ENCODE data around the gene ATP6V1B1. TPM values are rescaled to one million over a fixed set of nuclear protein-coding genes. Genes with fewer than 3 reads are reported as not detected.

The ATP6V1B1 gene
- total and polyA plus RNA-seq, 10 of the 15 experiments (the other 5 are each of a cell fraction or from before 2014, with no cell fraction given), result not detected

- no peak overlapping the region for H3K4me2 ChIP-seq (ENCODE audit: control insufficient read depth, insufficient read depth)
- H3K27me3 ChIP-seq (replicated peaks in 1 of 2; ENCODE audit: control insufficient read depth in 2 of 2, insufficient read depth in 2 of 2, low read length in 1 of 2), result peaks cover 0 to 1% of the 10 kb centered on the region in 2 experiments; a peak in 1 of 4 replicates
- no peaks in the 10 kb centered on the region; the same call in 1 of the 2 replicates for H4K20me1 ChIP-seq (ENCODE audit: control insufficient read depth, insufficient read depth)
- ChIA-PET POLR2A (no interaction called here), RAD21 (ENCODE audit: unreplicated experiment) (no interaction called here), CTCF (no interaction called here), SMC1A (ENCODE audit: uncharacterized antibody, unreplicated experiment) (no interaction called here)
- ATAC-seq (no peak), FAIRE-seq (no peak), DNase-seq (ENCODE audit: low read depth, low spot score) (no peak)
- no peak overlapping the region for H3K9ac ChIP-seq (ENCODE audit: control insufficient read depth, insufficient read depth, low read length)
- H3K4me1 ChIP-seq (ENCODE audit: control insufficient read depth, insufficient read depth, low read length), result no peaks in the 10 kb centered on the region
- no peak overlapping the region for H2AFZ ChIP-seq (ENCODE audit: control insufficient read depth, low read depth, low read length)
- H3K4me3 ChIP-seq, result no peak overlapping the region
- H3K79me2 ChIP-seq (ENCODE audit: control insufficient read depth, insufficient read depth, low read length), result no peaks in the 10 kb centered on the region
- intact Hi-C loops (cut with micrococcal nuclease; ENCODE audit: unreplicated experiment) (no loop called here), in situ Hi-C loops (cut with MboI) (no loop called here)
- H3K36me3 ChIP-seq (ENCODE audit: control insufficient read depth in 2 of 2, insufficient read depth in 2 of 2, low read length in 1 of 2), result no peaks in the 10 kb centered on the region
- no TSS peak for BruUV-seq (replicated peaks)
- WGBS (ENCODE audit: insufficient coverage, insufficient replicate concordance, low lambda C conversion rate, missing lambda C conversion rate), result 7% methylated on average over 4 of the region's 4 CpGs
- H3K27ac ChIP-seq (ENCODE audit: control insufficient read depth, insufficient read depth), result no peak overlapping the region
- H3K9me3 ChIP-seq (replicated peaks; ENCODE audit: control insufficient read depth, insufficient read depth, low read length), result no peaks in the 10 kb centered on the region
- TF ChIP-seq ATF7 (IDR thresholded peaks at IDR 0.05; ENCODE audit: low read depth), result no peak
- TF ChIP-seq ZZZ3 (IDR thresholded peaks at IDR 0.05; ENCODE audit: control insufficient read depth, insufficient read length, low read depth), result no peak
- TF ChIP-seq RELB (IDR thresholded peaks at IDR 0.05; ENCODE audit: low read depth), result no peak
- no peak for TF ChIP-seq SMAD5 (IDR thresholded peaks at IDR 0.05; ENCODE audit: low read depth)
- TF ChIP-seq IKZF1 (conservative IDR thresholded peaks at IDR 0.05), result no peak
- no peak for TF ChIP-seq STAT1 (conservative IDR thresholded peaks at IDR 0.05)
- TF ChIP-seq CEBPZ (IDR thresholded peaks at IDR 0.05; ENCODE audit: low read depth, low read length), result no peak
- no peak for TF ChIP-seq PAX8 (IDR thresholded peaks at IDR 0.05)
- TF ChIP-seq BMI1 (IDR thresholded peaks at IDR 0.05; ENCODE audit: borderline replicate concordance), result no peak
- no peak for TF ChIP-seq PRDM15 (CRISPR knock-in tag; IDR thresholded peaks at IDR 0.05)
- TF ChIP-seq E2F4 (IDR thresholded peaks at IDR 0.05; ENCODE audit: low read depth, low read length), result no peak
- TF ChIP-seq ELK1 (IDR thresholded peaks at IDR 0.05; ENCODE audit: low read depth, low read length), result no peak
Observed at GRCh38 chr2:70930371-70931329, 5.0 kb upstream of the ATP6V1B1 start.

Measured in GM12878 (cell line).